ENCODE results near the gene LRRC14B.

Gene LRRC14B

GRCh38 chr5:171801-172331 is 19.4 kb upstream of the LRRC14B start (continued):
- TF ChIP-seq MYNN (tag by site-specific recombination; IDR thresholded peaks at IDR 0.05; ENCODE audit: borderline replicate concordance) (no peak), PRDM1 (tag by site-specific recombination; IDR thresholded peaks at IDR 0.05) (no peak), TRIM28 (IDR thresholded peaks at IDR 0.05; ENCODE audit: borderline replicate concordance, low read length) (no peak), ZNF292 (tag by site-specific recombination; IDR thresholded peaks at IDR 0.05; ENCODE audit: borderline replicate concordance, low read depth) (no peak)

- no peak for TF ChIP-seq GLIS1 (tag by site-specific recombination; IDR thresholded peaks at IDR 0.05)
- TF ChIP-seq ZNF175 (tag by site-specific recombination; IDR thresholded peaks at IDR 0.05), result no peak
- TF ChIP-seq ZNF398 (tag by site-specific recombination; IDR thresholded peaks at IDR 0.05), result no peak
- TF ChIP-seq EGR2 (tag by site-specific recombination; IDR thresholded peaks at IDR 0.05; ENCODE audit: low read depth), result no peak
- TF ChIP-seq RBAK (tag by site-specific recombination; IDR thresholded peaks at IDR 0.05), result no peak
- TF ChIP-seq ZSCAN23 (tag by site-specific recombination; IDR thresholded peaks at IDR 0.05), result no peak
- TF ChIP-seq ZBTB26 (tag by site-specific recombination; optimal IDR thresholded peaks at IDR 0.05), result no peak
- TF ChIP-seq ZNF26 (tag by site-specific recombination; IDR thresholded peaks at IDR 0.05), result no peak
- no peak for TF ChIP-seq ZXDB (tag by site-specific recombination; IDR thresholded peaks at IDR 0.05)
- no peak for TF ChIP-seq ZNF600 (tag by site-specific recombination; IDR thresholded peaks at IDR 0.05)
- TF ChIP-seq ZNF785 (tag by site-specific recombination; IDR thresholded peaks at IDR 0.05), result no peak
- no peak for TF ChIP-seq REPIN1 (tag by site-specific recombination; IDR thresholded peaks at IDR 0.05; ENCODE audit: low read depth)
- TF ChIP-seq ZNF10 (tag by site-specific recombination; IDR thresholded peaks at IDR 0.05), result no peak
- TF ChIP-seq ZNF155 (tag by site-specific recombination; IDR thresholded peaks at IDR 0.05), result no peak
- TF ChIP-seq KLF17 (tag by site-specific recombination; IDR thresholded peaks at IDR 0.05), result no peak
- no peak for TF ChIP-seq ZNF362 (tag by site-specific recombination; IDR thresholded peaks at IDR 0.05)
- no peak for TF ChIP-seq ZNF292 (tag by site-specific recombination; IDR thresholded peaks at IDR 0.05; ENCODE audit: borderline replicate concordance, low read depth)
- TF ChIP-seq SETDB1 (IDR thresholded peaks at IDR 0.05; ENCODE audit: insufficient read length, low read length), result no peak
- TF ChIP-seq ZNF302 (tag by site-specific recombination; IDR thresholded peaks at IDR 0.05; ENCODE audit: low read depth), result no peak
- TF ChIP-seq ZNF211 (tag by site-specific recombination; IDR thresholded peaks at IDR 0.05; ENCODE audit: low read depth), result no peak
- Histone ChIP-seq H3K4me3 (ENCODE audit: low read depth, low read length) (no peak overlapping the region), H3K36me3 (ENCODE audit: control insufficient read depth in 2 of 2, insufficient read depth in 1 of 2, low read length in 2 of 2) (no peaks in the 10 kb centered on the region), H3K9me3 (ENCODE audit: control insufficient read depth, insufficient read depth, low read depth, low read length) (no peaks in the 10 kb centered on the region), H3K4me1 (ENCODE audit: control insufficient read depth, insufficient read depth, low read length) (no peaks in the 10 kb centered on the region; the same call in 1 of the 2 replicates), H3K27ac (ENCODE audit: extremely low read depth, low read depth, low read length) (no peak overlapping the region)
- CTCF ChIA-PET, result no interaction called here
- POLR2A ChIA-PET, result no interaction called here
These were observed 18.9 kb upstream of the LRRC14B start for GRCh38 chr5:172421-172820.
